Measurements from ENCODE around the gene ADORA3.
"Not testable (repeated sequence)": the region's sequence is repeated elsewhere in the genome, so short reads cannot be mapped to it uniquely, and the experiment has no call there.

Gene ADORA3

GRCh38 chr1:111503585-111504060 is at the start of gene ADORA3, which contains the start of gene TMIGD3:
ADORA3 (minus strand) TSS chr1:111503633; CDS start chr1:111503354, 279 bp downstream.
TMIGD3 (minus strand) TSS chr1:111503633; CDS start chr1:111503354, 279 bp downstream.
- no peak for DNase-seq

- DNase-seq, result no peak
Measured at GRCh38 chr1:111553196-111553595, 49.8 kb upstream of the ADORA3 start.

GRCh38 chr1:111552587-111552986 is 49.2 kb upstream of the ADORA3 start:
- no peak for DNase-seq

GRCh38 chr1:111551623-111552411 is 48.4 kb upstream of the ADORA3 start:
- no peak for DNase-seq

GRCh38 chr1:111547786-111548185 is 44.4 kb upstream of the ADORA3 start:
- not testable (repeated sequence) for DNase-seq

GRCh38 chr1:111542187-111542586 is 38.8 kb upstream of the ADORA3 start:
- DNase-seq, result no peak

GRCh38 chr1:111541721-111542120 is 38.3 kb upstream of the ADORA3 start:
- no peak for DNase-seq

- no peak for DNase-seq
Measured at GRCh38 chr1:111540928-111541327, 37.5 kb upstream of the ADORA3 start.

- DNase-seq, result no peak
Measured at GRCh38 chr1:111538343-111539025, 35.1 kb upstream of the ADORA3 start.

GRCh38 chr1:111535256-111536191 is 32.1 kb upstream of the ADORA3 start:
- DNase-seq, result no peak

- DNase-seq, result no peak
Measured at GRCh38 chr1:111520053-111520452, 16.6 kb upstream of the ADORA3 start.

GRCh38 chr1:111517469-111518225 is 14.2 kb upstream of the ADORA3 start:
- DNase-seq, result peak; percentile 61

GRCh38 chr1:111516005-111516535 is 12.6 kb upstream of the ADORA3 start:
- no peak for DNase-seq

GRCh38 chr1:111515291-111516004 is 12.0 kb upstream of the ADORA3 start:
- peak; percentile 35 for DNase-seq

- DNase-seq, result no peak
Measured at GRCh38 chr1:111513410-111514020, 10.1 kb upstream of the ADORA3 start.

GRCh38 chr1:111512931-111513330 is 9.5 kb upstream of the ADORA3 start:
- DNase-seq, result no peak

GRCh38 chr1:111512132-111512889 is 8.9 kb upstream of the ADORA3 start:
- no peak for DNase-seq

- DNase-seq, result no peak
Measured at GRCh38 chr1:111511370-111511769, 7.9 kb upstream of the ADORA3 start.

- no peak for DNase-seq
Measured at GRCh38 chr1:111509997-111510375, 6.6 kb upstream of the ADORA3 start.

All from stimulated activated CD4-positive, alpha-beta T cell treated with anti-CD3 and anti-CD28 coated beads, Interleukin-4, amount 100 ng/mL, for 24 hours (primary cell).